Body of pancreas (tissue), 4 donors: ENCODE data around the gene PDGFD.

Experiments used
- POLR2A ChIP-seq, 3 donors: fragments of 450-650 bp; IDR thresholded peaks; one replicate each; pipeline ENCODE4 v1.6.1; 2016; ENCODE audit warnings: antibody characterized with exemption in 3 of 3, mild to moderate bottlenecking in 2 of 3
- TF ChIP-seq, protein P1 (sequence below), 7 experiments: fragments of 450-650 bp in 4 of 7; fragments of 200-600 bp in 3 of 7; sonication (generic) in 3 of 7; IDR thresholded peaks; one replicate each; pipeline ENCODE4 v1.5.1; 2016 to 2019; ENCODE audit warnings: antibody characterized with exemption in 7 of 7

- TF ChIP-seq, protein P1, sequence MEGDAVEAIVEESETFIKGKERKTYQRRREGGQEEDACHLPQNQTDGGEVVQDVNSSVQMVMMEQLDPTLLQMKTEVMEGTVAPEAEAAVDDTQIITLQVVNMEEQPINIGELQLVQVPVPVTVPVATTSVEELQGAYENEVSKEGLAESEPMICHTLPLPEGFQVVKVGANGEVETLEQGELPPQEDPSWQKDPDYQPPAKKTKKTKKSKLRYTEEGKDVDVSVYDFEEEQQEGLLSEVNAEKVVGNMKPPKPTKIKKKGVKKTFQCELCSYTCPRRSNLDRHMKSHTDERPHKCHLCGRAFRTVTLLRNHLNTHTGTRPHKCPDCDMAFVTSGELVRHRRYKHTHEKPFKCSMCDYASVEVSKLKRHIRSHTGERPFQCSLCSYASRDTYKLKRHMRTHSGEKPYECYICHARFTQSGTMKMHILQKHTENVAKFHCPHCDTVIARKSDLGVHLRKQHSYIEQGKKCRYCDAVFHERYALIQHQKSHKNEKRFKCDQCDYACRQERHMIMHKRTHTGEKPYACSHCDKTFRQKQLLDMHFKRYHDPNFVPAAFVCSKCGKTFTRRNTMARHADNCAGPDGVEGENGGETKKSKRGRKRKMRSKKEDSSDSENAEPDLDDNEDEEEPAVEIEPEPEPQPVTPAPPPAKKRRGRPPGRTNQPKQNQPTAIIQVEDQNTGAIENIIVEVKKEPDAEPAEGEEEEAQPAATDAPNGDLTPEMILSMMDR (IDR thresholded peaks at IDR 0.05), result no peak
- no peak for TF ChIP-seq POLR2A (IDR thresholded peaks at IDR 0.05)
Observed at GRCh38 chr11:104003491-104003890, 160.5 kb downstream of the PDGFD start.
